Right ventricle myocardium inferior (tissue), 1 donor: ENCODE results near the gene ARV1. TPM values are rescaled to one million over a fixed set of nuclear protein-coding genes. Genes with fewer than 3 reads are reported as not detected.
"Not testable (repeated sequence)": the region's sequence is repeated elsewhere in the genome, so short reads cannot be mapped to it uniquely, and the experiment has no call there.

Experiments used
- ATAC-seq: fragments of 200-7000 bp; cut with Tn5 transposase; one replicate; pipeline ENCODE4 v1.9.1; 2020; ENCODE audit warnings: mild to moderate bottlenecking, moderate library complexity
- DNase-seq: peaks from one replicate; pipeline ENCODE4 v3.0.0; 2021; ENCODE audit errors: missing footprints
- intact Hi-C: fragments of 100-400 bp; cut with DNase I; formaldehyde crosslinking; loops from one replicate; pipeline ENCODE4 v1.11.0; 2022
- total RNA-seq: library from RNA; stranded (reverse); fragmentation: NEBNext Ultra II Directional; extraction: Animal tissue kit (Norgen Biotek cat#: 25700); gene quantifications from one replicate; pipeline ENCODE4 v1.2.1, GENCODE V29; 2021
- donor health status: DM: no; HTN: yes; CAD: no; lungs with severe emphysema.

Gene ARV1
- total RNA-seq, 1 donor from 2014 or later = 17.3 TPM

GRCh38 chr1:230971771-230972170 is 7.1 kb upstream of the ARV1 start:
- intact Hi-C loops = loop anchor here (5.0 kb wide), 1 partner anchor 49 kb away; no protein-coding TSS in a partner anchor
- no peak for DNase-seq
- no peak for ATAC-seq

DNA sequence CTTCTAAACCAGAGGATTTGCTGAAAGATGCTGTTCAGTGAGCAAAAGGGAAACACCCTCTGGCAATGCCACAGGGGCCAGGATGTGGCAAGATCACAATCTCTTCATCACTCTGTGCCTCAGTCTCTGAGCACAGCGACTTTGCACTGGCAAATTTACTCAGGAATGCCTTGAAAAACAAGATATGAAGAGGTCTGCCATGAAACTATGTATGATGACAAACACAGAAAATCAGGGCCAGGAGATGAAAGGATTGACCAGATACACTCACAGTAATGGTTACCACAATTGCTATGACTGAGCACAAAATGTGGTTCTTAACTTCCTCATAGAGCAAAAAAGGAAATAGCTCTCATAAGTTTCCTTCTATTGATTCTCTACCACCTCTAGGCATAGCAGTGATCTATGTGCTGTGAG is 6.0 kb upstream of the ARV1 start:
- ATAC-seq (no peak), DNase-seq (no peak)
- intact Hi-C loops = loop anchor here (5.0 kb wide), 1 partner anchor 51 kb away; no protein-coding TSS in a partner anchor

DNA sequence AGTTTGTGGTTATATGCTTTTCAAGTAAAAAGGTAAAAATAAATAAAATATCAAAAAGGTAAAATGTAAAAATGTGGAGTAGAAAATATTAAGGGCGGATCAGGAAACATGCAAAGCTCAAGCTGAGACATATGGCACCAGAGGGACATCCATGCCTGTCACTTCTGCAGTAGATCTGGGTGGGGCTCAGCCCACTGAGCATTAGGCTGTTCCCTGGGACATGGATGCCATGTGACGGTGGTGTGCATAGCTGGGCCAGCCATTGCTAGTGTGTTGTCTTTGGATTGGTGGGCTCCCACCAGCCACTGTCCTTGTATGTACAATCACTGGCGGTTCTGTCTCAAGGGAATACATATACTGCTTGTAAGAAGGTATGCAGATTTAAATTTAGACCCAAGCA is 3.3 kb upstream of the ARV1 start:
- intact Hi-C loops = no loop called here

GRCh38 chr1:230976360-230976759 is 2.5 kb upstream of the ARV1 start:
- DNase-seq (no peak), ATAC-seq (no peak)
- intact Hi-C loops = no loop called here

More for the DNA sequence above, 3.3 kb upstream of the ARV1 start:
- ATAC-seq = no peak
- no peak for DNase-seq

DNA sequence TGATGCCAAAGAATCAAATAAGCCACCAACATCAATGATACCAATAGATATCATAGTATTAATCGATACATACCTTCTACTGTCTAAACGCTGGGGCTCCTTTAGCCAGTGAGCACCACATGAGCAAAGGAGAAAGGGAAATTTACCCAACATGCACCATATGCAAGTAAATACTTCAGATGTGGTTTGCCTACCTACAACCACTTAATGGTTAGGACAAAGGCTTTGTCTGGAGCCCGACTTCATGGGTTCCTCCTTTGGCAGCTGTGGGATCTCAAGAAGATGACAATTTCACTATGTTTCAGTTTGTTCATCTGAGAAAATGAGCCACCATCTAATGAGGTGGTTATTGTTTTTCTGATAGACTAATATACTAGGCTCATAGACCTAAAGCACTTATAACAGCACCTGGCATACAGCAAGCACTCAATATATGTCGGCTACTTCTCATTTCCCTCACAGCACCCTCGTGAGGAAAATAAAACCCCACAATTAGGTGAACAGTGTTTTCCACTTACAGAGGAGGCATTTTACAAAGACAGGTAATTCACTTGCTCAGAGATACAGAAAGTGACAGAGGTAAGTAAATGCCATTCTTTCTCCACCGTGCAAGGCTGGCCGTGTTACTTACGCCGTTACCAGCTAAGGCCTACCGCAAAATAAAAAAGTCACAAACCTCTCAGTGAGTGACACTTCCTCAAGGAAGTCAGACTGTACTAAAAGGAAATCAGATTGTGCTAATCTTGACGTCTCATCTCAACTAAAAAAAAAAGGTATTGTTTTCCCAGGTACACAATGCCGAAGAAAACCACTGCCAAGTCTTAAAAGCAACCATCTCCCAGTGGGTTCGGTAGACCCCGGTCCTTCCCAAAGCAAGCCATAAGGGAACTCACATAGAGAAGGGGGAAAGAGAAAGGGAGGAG is 1.8 kb upstream of the ARV1 start:
- no peak for DNase-seq
- intact Hi-C loops = no loop called here
- no peak for ATAC-seq

DNA sequence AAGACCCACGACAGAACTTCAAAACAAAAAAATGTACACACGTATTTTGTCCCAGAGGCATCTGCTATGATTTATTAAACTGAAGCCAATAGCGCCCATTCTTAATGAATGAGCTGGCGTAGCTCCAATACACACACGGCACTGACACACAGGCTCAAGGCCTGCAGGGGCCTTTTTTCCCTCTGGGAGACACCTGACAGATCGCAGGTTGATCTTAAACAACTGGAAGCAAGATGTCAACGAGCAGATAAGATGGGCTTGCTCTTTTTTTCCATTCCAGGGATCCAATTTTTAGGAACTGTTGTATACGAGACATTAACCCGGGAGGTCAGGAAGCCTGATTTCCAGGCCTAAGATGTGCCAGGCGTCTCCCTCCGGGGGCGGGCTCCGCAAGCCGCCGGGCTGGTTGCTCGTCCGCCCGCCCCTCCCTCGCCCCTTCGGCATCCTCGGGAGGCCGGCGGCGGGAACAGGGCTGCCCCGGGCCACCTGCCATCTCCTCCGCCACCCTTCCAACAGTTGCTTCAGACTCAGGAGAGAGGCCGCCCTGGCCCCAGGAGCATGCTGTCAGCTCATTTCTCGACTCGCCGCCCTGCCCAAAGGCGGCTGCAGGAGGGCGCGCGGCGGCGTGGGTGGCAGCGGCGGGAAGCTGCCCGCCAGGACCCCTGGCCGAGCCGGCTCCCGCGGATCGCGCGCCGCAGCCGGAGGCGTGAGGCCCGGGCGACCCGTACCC is 968 bp upstream of the ARV1 start:
- intact Hi-C loops = loop anchor here (2.0 kb wide), 1 partner anchor 233 kb away; no protein-coding TSS in a partner anchor
- ATAC-seq (no peak), DNase-seq (no peak)

- no peak for ATAC-seq
- DNase-seq = no peak
- intact Hi-C loops = loop anchor here (2.0 kb wide), 1 partner anchor 231 kb away; no protein-coding TSS in a partner anchor
These were observed 459 bp downstream of the ARV1 start for GRCh38 chr1:230979389-230979716.

- ATAC-seq = no peak
- DNase-seq = no peak
- intact Hi-C loops = loop anchor here (2.0 to 5.0 kb wide), 2 partner anchors 57 to 231 kb away; no protein-coding TSS in a partner anchor
These were observed 1.1 kb downstream of the ARV1 start for GRCh38 chr1:230979952-230980351.

GRCh38 chr1:230982696-230983095 is 3.8 kb downstream of the ARV1 start:
- ATAC-seq = no peak
- no peak for DNase-seq
- intact Hi-C loops = loop anchor here (5.0 kb wide), 1 partner anchor 55 kb away; no protein-coding TSS in a partner anchor

DNA sequence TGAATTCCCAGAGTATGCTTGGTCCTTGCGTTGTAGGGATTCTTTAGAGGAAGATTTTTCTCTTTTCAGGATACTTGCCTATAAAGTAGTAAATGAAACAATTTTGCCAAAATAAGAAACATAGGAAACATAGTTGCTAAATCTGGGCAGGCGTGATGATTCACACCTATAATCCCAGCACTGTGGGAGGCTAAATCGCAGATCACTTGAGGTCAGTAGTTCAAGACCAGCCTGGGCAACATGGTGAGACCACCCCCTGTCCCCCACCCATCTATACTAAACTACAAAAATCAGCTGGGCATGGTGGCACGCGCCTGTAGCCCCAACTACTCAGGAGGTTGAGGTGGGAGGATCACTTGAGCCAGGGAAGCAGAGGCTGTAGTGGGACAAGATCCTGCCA is 4.9 kb downstream of the ARV1 start:
- intact Hi-C loops = loop anchor here (5.0 kb wide), 1 partner anchor 53 kb away; no protein-coding TSS in a partner anchor
- no peak for ATAC-seq
- DNase-seq = no peak

DNA sequence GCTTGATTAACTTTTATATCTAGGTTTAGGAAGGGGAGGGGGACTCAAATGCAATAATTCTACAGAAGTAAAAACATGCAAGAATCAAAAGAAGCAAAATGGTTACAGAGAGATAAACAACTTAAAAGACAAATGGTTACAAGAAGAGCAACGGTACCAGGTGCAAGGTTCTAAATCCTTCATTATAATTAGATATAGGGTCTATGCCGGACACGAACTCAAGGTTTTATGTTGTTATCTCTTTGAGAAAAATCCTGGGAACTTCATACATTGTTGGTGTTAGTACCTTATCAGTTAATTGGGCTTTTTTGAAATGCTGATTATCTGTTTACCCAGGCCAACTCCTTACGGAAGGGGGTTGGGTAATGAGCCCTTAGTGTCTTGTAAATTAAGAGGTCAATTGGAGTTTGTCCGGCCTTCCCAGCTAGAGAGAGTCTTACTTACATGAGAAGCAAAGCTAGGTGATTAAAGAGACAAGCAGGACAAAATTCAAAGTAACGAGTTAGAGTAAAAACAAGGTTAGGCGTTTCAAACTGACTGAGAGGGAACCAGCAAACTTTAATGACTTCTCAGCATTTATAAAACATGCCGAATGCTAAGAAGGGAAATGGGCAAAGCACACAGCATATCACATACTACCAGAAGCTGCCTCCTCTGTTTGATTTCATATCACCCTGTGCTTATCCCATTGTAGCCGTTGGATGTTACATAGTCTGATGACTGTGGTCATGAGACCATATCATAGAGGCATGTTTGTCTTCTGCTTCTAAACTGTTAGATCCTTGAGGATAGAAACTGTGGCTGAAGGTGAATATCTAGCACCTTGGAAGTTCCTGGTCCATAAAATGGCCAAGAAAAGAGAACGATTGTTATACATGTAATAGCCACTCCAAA is 6.0 kb downstream of the ARV1 start:
- intact Hi-C loops = loop anchor here (5.0 kb wide), 1 partner anchor 52 kb away; no protein-coding TSS in a partner anchor
- DNase-seq, ATAC-seq: not testable (repeated sequence)

DNA sequence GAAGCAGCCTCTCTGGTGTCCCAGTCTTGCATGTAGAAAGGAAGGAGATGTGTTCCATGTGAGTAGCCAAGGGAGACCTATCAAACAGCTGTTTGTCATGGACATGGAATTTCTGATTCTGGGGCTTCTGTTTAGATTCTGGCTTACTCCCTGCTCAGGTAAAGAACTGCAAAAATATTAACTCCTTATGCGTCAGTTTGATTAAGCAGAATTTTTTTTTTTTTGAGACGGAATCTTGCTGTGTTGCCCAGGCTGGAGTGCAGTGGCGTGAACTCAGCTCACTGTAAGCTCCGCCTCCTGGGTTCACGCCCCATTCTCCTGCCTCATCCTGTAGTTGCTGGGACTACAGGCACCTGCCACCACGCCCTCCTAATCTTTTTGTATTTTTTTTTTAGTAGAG is 6.8 kb downstream of the ARV1 start:
- intact Hi-C loops = no loop called here
- ATAC-seq (no peak), DNase-seq (no peak)

- intact Hi-C loops = no loop called here
- DNase-seq (no peak), ATAC-seq (no peak)
These were observed 8.1 kb downstream of the ARV1 start for GRCh38 chr1:230986976-230987375.

GRCh38 chr1:230987448-230987847 is 8.6 kb downstream of the ARV1 start:
- intact Hi-C loops = no loop called here
- no peak for ATAC-seq
- no peak for DNase-seq

GRCh38 chr1:230992100-230992774 is 13.3 kb downstream of the ARV1 start:
- intact Hi-C loops = no loop called here

GRCh38 chr1:230994860-230995259 is 16.0 kb downstream of the ARV1 start:
- DNase-seq (no peak), ATAC-seq (no peak)
- intact Hi-C loops = no loop called here

More at GRCh38 chr1:230992100-230992774, 13.3 kb downstream of the ARV1 start:
- no peak for DNase-seq
- ATAC-seq = no peak

- no peak for ATAC-seq
- DNase-seq = no peak
- intact Hi-C loops = no loop called here
These were observed 21.3 kb downstream of the ARV1 start for GRCh38 chr1:231000201-231000600.

DNA sequence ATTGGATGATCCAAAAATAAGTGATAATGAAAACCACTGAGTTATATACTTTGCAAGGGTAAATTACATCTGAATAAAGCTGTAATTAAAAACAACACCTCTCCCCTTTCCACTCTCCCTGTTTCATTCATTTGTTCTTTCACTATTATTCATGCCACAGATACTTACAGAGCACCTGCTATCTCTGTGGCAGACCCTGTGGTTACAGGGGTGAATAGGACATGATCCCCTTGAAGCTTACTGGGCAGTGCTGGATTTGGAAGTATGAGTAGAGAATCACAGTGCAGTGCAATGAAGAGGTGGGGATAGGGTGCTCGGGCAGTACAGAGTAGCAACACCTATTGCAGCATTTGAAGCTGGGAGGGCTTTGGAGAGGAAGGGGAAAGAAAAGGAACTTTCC is 21.7 kb downstream of the ARV1 start:
- intact Hi-C loops = no loop called here

More for the DNA sequence above, 21.7 kb downstream of the ARV1 start:
- no peak for ATAC-seq
- no peak for DNase-seq
